Measurements from ENCODE around the gene TBC1D3H.
"Not testable (repeated sequence)": the region's sequence is repeated elsewhere in the genome, so short reads cannot be mapped to it uniquely, and the experiment has no call there.

The TBC1D3H gene

GRCh38 chr17:36388385-36389245, at the start of gene TBC1D3H:
TSS of gene TBC1D3H (minus strand) at chr17:36388435. CDS start at chr17:36386895, 1,540 bp downstream.
- DNase-seq: not testable (repeated sequence)

- DNase-seq: not testable (repeated sequence)
Observed at GRCh38 chr17:36428891-36429290, 40.7 kb upstream of the TBC1D3H start.

- DNase-seq: not testable (repeated sequence)
Observed at GRCh38 chr17:36415180-36415941, 27.1 kb upstream of the TBC1D3H start.

DNA sequence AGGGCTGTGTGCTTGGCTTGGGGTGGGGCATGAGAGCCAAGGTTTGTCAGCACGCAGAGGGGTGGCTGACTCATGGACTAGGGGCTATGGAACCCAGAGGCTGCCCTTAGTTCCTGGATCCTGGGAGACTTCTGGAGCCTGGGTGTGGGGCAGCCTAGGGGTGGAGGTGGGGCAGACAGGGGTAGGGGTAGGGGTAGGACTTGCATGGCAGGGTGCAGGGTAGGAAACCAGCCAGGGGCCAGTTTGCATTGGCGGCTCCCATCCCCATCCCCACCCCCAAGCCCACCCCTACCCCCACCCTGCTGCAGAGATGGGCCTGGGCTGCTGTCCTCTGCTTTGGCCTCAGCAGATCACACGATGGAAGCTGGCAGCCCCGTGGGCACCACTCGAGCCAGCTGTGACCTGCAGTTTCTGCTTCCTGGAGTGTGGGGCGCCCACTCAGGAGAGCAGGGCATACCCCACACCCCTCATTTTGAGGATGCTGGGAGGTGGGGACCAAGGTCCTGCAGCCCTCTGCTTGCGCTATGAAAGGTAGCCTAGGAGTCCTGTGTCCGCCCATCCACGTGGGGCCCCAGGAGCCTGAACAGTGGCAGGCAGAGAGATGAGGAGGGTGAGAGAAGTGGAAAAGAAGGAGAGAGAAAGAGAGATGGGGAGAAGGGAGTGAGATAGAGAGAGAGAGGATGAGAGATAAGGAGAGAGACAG, 2.9 kb upstream of the TBC1D3H start:
- DNase-seq: not testable (repeated sequence)

- not testable (repeated sequence) for DNase-seq
Observed at GRCh38 chr17:36375938-36376337, 12.3 kb downstream of the TBC1D3H start.

DNA sequence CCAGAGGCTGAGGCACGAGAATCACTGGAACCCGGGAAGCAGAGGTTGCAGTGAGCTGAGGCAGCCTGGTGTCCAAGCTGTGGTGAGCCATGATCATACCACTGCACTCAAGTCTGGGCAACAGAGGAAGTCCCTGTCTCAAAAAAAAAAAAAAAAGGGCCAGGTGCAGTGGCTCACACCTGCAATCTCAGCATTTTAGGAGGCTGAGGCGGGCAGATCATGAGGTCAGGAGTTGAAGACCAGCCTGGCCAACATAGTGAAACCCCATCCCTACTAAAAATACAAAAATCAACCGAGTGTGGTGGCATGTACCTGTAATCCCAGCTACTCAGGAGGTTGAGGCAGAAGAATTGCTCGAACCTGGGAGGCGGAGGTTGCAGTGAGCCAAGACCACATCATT, 25.7 kb downstream of the TBC1D3H start:
- DNase-seq: not testable (repeated sequence)
